Gastroesophageal sphincter (tissue), 4 donors: ENCODE data around the gene VWA7. TPM values are rescaled to one million over a fixed set of nuclear protein-coding genes. Genes with fewer than 3 reads are reported as not detected.

ENCODE experiments used
- ATAC-seq: fragments of 150-250 bp; one replicate; pipeline ENCODE4 v1.9.1; 2016; ENCODE audit warnings: mild to moderate bottlenecking, moderate library complexity
- H3K27ac ChIP-seq, 4 donors: fragments of 200-600 bp; sonication (generic) in 3 of 4; 1 replicate in 3 of 4; 2 replicates in 1 of 4; pipeline ENCODE4 v1.5.1; 2016 to 2019
- H3K27me3 ChIP-seq: fragments of 200-600 bp; sonication (generic); one replicate; pipeline ENCODE4 v1.5.1; 2019
- H3K36me3 ChIP-seq, 2 donors: fragments of 200-600 bp; sonication (generic); one replicate each; pipeline ENCODE4 v1.5.1; 2019; ENCODE audit warnings: control low read depth in 1 of 2
- H3K4me1 ChIP-seq, 3 donors: fragments of 200-600 bp; sonication (generic); 1 replicate in 2 of 3; 2 replicates in 1 of 3; pipeline ENCODE4 v1.5.1; 2016 to 2019; ENCODE audit warnings: control low read depth in 2 of 3
- H3K4me3 ChIP-seq, 2 donors: fragments of 200-600 bp; sonication (generic); one replicate each; pipeline ENCODE4 v1.5.1; 2019; ENCODE audit warnings: mild to moderate bottlenecking in 1 of 2, moderate library complexity in 1 of 2
- H3K9me3 ChIP-seq, 3 donors: fragments of 200-600 bp; sonication (generic); one replicate each; pipeline ENCODE4 v1.5.1; 2017 to 2019; ENCODE audit warnings: control low read depth in 2 of 3
- EP300 ChIP-seq: sonication (generic); formaldehyde crosslinking; IDR thresholded peaks from one replicate; pipeline ENCODE4 v1.6.1; 2017; ENCODE audit warnings: antibody characterized with exemption, mild to moderate bottlenecking
- POLR2A ChIP-seq, 2 donors: fragments of 450-650 bp; IDR thresholded peaks; one replicate each; pipeline ENCODE4 v1.6.1; 2017; ENCODE audit warnings: antibody characterized with exemption in 2 of 2, mild to moderate bottlenecking in 2 of 2, moderate library complexity in 1 of 2
- POLR2AphosphoS5 ChIP-seq: sonication (generic); formaldehyde crosslinking; IDR thresholded peaks from one replicate; pipeline ENCODE4 v1.6.1; 2017; ENCODE audit warnings: antibody characterized with exemption
- WGBS, 2 donors: methylation state at CpG; one replicate each; pipeline ENCODE4 v1.1.5; 2018; ENCODE audit warnings: low coverage in 1 of 2; 5-methylcytosine and 5-hydroxymethylcytosine counted together
- total RNA-seq, 4 donors: library from RNA; depleted of rRNA; stranded (reverse); fragments of >200 nt; gene quantifications; one replicate each; pipeline ENCODE4 v1.1.0, GENCODE V29; 2016
- TF ChIP-seq, protein P1 (sequence below), 4 experiments: fragments of 200-600 bp in 2 of 4; fragments of 450-650 bp in 2 of 4; sonication (generic) in 1 of 4; IDR thresholded peaks; one replicate each; pipeline ENCODE4 v1.5.1; 2017 to 2019; ENCODE audit warnings: antibody characterized with exemption in 4 of 4, mild to moderate bottlenecking in 2 of 4, moderate library complexity in 2 of 4

The VWA7 gene
- total RNA-seq, 4 donors from 2014 or later = 0.12 to 0.54 (median 0.31) TPM

DNA sequence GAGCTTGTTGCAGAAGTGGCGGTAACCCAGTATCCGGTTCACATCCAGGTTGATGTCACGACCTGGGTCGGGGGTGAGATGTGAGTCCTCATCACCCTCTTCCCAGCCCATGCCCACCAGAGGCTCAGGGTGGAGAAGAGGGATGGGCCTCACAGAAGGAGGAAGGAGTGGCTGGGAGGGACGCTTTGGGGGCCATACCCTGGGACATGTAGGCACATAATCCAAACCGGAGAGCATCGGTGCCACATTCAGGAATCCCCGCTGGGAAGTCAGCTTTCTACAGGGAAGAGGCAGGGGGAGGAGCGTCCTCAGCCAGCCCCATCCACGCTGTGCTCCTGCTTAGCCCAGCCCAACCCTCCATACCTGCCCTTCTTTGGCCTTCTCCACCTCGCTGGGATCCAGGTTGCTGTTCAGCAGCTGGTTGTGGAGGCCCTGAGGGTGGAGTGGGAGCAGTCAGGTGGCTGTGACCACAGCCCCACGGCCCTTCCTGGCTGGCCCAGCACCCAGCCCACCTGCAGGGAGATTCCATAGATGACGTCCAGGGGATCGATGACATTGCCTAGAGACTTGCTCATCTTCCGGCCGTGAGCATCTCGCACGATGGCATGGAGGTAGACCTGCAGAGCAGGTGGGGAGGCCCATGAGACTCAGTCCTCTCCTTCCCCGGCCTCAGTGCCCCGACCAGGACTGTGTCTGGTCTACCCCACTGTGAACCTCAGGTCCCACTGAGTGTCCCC is 3.5 kb upstream of the VWA7 start:
- no peak overlapping the region for H3K27ac ChIP-seq
- H3K9me3 ChIP-seq = no peaks in the 10 kb centered on the region
- ATAC-seq = no peak
- no peak overlapping the region for H3K4me3 ChIP-seq
- WGBS, 2 donors = 87 to 89% methylated on average over 5 to 7 of the region's 20 CpGs
- peaks cover 0 to 14% (median 10%) of the 10 kb centered on the region in 3 donors for H3K4me1 ChIP-seq
- H3K36me3 ChIP-seq = peaks cover 0 to 78% of the 10 kb centered on the region in 2 donors
- TF ChIP-seq EP300 (no peak), POLR2A (IDR thresholded peaks at IDR 0.05) (no peak), POLR2AphosphoS5 (no peak)
- TF ChIP-seq, protein P1, sequence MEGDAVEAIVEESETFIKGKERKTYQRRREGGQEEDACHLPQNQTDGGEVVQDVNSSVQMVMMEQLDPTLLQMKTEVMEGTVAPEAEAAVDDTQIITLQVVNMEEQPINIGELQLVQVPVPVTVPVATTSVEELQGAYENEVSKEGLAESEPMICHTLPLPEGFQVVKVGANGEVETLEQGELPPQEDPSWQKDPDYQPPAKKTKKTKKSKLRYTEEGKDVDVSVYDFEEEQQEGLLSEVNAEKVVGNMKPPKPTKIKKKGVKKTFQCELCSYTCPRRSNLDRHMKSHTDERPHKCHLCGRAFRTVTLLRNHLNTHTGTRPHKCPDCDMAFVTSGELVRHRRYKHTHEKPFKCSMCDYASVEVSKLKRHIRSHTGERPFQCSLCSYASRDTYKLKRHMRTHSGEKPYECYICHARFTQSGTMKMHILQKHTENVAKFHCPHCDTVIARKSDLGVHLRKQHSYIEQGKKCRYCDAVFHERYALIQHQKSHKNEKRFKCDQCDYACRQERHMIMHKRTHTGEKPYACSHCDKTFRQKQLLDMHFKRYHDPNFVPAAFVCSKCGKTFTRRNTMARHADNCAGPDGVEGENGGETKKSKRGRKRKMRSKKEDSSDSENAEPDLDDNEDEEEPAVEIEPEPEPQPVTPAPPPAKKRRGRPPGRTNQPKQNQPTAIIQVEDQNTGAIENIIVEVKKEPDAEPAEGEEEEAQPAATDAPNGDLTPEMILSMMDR (IDR thresholded peaks at IDR 0.05) = no peak
- H3K27me3 ChIP-seq = no peaks in the 10 kb centered on the region

DNA sequence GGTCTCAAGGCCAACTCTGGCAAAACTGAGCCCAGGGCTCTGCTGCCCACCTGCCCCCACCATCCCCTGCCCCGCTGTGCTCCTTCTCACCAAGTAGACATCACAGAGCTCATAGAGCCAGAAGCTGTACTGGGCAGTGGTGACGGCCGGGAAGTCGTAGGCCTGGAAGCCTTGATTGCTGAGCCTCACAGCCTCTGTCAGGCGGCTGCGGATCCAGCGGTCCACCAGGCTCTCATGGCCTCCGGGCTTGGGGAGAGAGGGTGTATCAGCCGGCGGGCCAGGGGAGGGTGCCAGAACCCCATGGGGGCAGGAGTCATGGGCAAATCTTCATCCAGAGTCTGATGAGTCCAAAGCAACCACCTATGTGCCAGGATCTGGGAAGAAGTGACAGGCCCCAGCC is 2.8 kb upstream of the VWA7 start:
- H3K36me3 ChIP-seq = peaks cover 0 to 71% of the 10 kb centered on the region in 2 donors
- TF ChIP-seq EP300 (no peak), POLR2AphosphoS5 (no peak), POLR2A (IDR thresholded peaks at IDR 0.05) (no peak)
- TF ChIP-seq, protein P1 (IDR thresholded peaks at IDR 0.05) = no peak
- no peak overlapping the region for H3K27ac ChIP-seq
- H3K4me3 ChIP-seq = no peak overlapping the region
- no peak for ATAC-seq
- no CpG with 5 or more reads among the region's 10 CpGs for WGBS, 2 donors
- no peaks in the 10 kb centered on the region for H3K9me3 ChIP-seq
- no peaks in the 10 kb centered on the region for H3K27me3 ChIP-seq
- H3K4me1 ChIP-seq = peaks cover 0 to 14% (median 10%) of the 10 kb centered on the region in 3 donors

DNA sequence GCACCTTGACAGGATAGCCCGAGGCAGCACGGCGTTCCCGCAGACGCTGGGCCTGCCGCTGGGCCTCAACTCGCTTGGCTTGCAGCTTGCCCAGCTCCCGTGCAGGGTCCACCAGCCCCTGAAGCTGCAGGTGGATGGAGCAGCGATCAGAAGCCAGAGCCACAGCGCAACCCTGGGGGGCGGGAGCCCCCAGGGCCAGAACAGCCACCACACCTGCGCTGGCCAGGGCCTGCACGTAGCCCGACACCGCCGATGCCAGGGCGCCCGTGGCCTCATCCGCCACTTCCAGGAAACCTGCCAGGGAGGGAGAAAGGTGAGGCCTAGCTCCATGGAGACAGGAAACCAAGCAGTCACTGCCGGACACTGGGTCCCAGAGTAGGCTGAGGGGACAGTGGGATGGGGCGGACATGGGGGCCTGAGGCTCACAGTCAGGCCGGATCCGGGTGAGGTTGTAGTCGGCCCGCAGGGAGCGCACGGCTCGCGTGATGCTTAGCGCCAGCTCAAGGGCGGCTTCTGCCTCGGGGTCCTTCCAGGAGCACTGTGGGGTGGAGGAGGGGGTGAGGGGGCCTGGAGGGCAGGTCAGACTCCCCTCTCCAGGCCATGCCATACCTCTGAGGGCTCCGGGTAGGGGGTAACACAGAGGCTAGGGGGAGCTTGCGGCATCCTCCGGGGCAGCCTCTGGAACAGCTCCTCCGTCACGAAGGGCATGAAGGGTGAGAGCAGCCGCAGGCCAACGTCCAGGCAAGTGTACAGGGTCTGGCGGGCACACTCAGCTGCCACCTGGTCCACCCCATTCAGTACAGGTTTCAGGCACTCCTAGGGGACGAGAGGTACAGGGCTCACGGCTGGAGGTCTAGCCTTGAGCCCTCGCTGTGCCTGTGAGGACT is 2.1 kb upstream of the VWA7 start:
- no peaks in the 10 kb centered on the region for H3K27me3 ChIP-seq
- peaks cover 0 to 14% (median 10%) of the 10 kb centered on the region in 3 donors for H3K4me1 ChIP-seq
- TF ChIP-seq, protein P1 (IDR thresholded peaks at IDR 0.05) = no peak
- TF ChIP-seq POLR2AphosphoS5 (no peak), POLR2A (IDR thresholded peaks at IDR 0.05) (no peak), EP300 (no peak)
- H3K9me3 ChIP-seq = no peaks in the 10 kb centered on the region
- WGBS, 2 donors = 88% methylated on average over 11 to 12 of the region's 43 CpGs
- H3K36me3 ChIP-seq = peaks cover 0 to 64% of the 10 kb centered on the region in 2 donors
- no peak overlapping the region for H3K27ac ChIP-seq
- no peak overlapping the region for H3K4me3 ChIP-seq
- no peak for ATAC-seq

DNA sequence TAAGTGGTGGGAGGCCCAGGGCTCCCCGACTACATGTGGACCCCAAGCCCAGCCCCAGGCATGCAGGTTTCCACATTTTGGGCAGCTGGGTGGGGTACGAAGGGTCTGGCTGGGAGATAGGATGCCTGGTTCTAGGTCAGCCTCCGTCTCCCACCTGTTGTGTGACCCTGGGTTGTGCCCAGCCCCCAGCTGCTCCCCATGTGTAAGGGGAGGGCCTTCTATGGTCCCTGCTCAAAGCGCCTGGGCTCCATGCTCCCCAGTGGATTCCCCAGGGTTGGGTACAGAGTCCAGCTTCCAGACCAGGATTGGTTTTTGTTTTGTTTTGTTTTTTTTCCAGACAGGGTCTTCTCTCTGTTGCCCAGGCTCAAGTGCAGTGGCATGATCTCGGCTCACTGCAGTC is 1.1 kb upstream of the VWA7 start:
- Histone ChIP-seq H3K27ac (no peak overlapping the region), H3K27me3 (no peaks in the 10 kb centered on the region), H3K36me3 (peaks cover 0 to 53% of the 10 kb centered on the region in 2 donors), H3K9me3 (no peaks in the 10 kb centered on the region), H3K4me1 (peaks cover 0 to 14% (median 10%) of the 10 kb centered on the region in 3 donors), H3K4me3 (no peak overlapping the region)
- TF ChIP-seq, protein P1 (IDR thresholded peaks at IDR 0.05) = no peak
- no peak for TF ChIP-seq POLR2AphosphoS5
- TF ChIP-seq EP300 = no peak
- no peak for TF ChIP-seq POLR2A (IDR thresholded peaks at IDR 0.05)
- no peak for ATAC-seq
- WGBS, 2 donors = 100% methylated on average over 1 of the region's 5 CpGs; no CpG with 5 or more reads in 1 of the 2 donors
